Activated naive CD8-positive, alpha-beta T cell (primary cell): Measurements from ENCODE around the gene RNF111.
"Not testable (repeated sequence)": the region's sequence is repeated elsewhere in the genome, so short reads cannot be mapped to it uniquely, and the experiment has no call there.

ENCODE experiments used
- H3K27ac Mint-ChIP-seq: one replicate; pipeline ENCODE4 v1.8.0; 2021; ENCODE audit warnings: mixed read lengths
- H3K27me3 Mint-ChIP-seq: one replicate; pipeline ENCODE4 v1.8.0; 2021; ENCODE audit warnings: mixed read lengths
- H3K36me3 Mint-ChIP-seq: one replicate; pipeline ENCODE4 v1.8.0; 2021; ENCODE audit warnings: mixed read lengths
- H3K4me1 Mint-ChIP-seq: one replicate; pipeline ENCODE4 v1.8.0; 2021; ENCODE audit warnings: low read depth, mixed read lengths
- H3K4me3 Mint-ChIP-seq: one replicate; pipeline ENCODE4 v1.8.0; 2021; ENCODE audit warnings: mild to moderate bottlenecking, mixed read lengths
- H3K9me3 Mint-ChIP-seq: one replicate; pipeline ENCODE4 v1.8.0; 2021; ENCODE audit warnings: low read depth, mixed read lengths

RNF111 gene

GRCh38 chr15:59124261-59124660 is 136.8 kb downstream of the RNF111 start:
- Mint-ChIP-seq H3K4me3 (no peak overlapping the region), H3K4me1 (no peaks in the 10 kb centered on the region), H3K36me3 (peaks cover 1% of the 10 kb centered on the region), H3K9me3 (peaks cover 6% of the 10 kb centered on the region), H3K27ac (no peak overlapping the region), H3K27me3 (no peaks in the 10 kb centered on the region)

- H3K4me3 Mint-ChIP-seq, H3K27ac Mint-ChIP-seq, H3K4me1 Mint-ChIP-seq, H3K27me3 Mint-ChIP-seq: not testable (repeated sequence)
- H3K9me3 Mint-ChIP-seq = peaks cover 15% of the 10 kb centered on the region
- H3K36me3 Mint-ChIP-seq = peaks cover 11% of the 10 kb centered on the region
Observed at GRCh38 chr15:59125683-59126082, 138.2 kb downstream of the RNF111 start.

- H3K27ac Mint-ChIP-seq, H3K4me3 Mint-ChIP-seq, H3K27me3 Mint-ChIP-seq, H3K4me1 Mint-ChIP-seq: not testable (repeated sequence)
- H3K36me3 Mint-ChIP-seq = peaks cover 11% of the 10 kb centered on the region
- peaks cover 15% of the 10 kb centered on the region for H3K9me3 Mint-ChIP-seq
Observed at GRCh38 chr15:59127255-59127654, 139.8 kb downstream of the RNF111 start.

GRCh38 chr15:59131456-59131855 is 144.0 kb downstream of the RNF111 start:
- Mint-ChIP-seq H3K36me3 (peaks cover 11% of the 10 kb centered on the region), H3K9me3 (peaks cover 15% of the 10 kb centered on the region), H3K27me3 (no peaks in the 10 kb centered on the region), H3K4me1 (no peaks in the 10 kb centered on the region), H3K27ac (no peak overlapping the region), H3K4me3 (no peak overlapping the region)

- no peak overlapping the region for H3K27ac Mint-ChIP-seq
- H3K4me3 Mint-ChIP-seq = no peak overlapping the region
- no peaks in the 10 kb centered on the region for H3K27me3 Mint-ChIP-seq
- peaks cover 11% of the 10 kb centered on the region for H3K36me3 Mint-ChIP-seq
- no peaks in the 10 kb centered on the region for H3K4me1 Mint-ChIP-seq
- peaks cover 15% of the 10 kb centered on the region for H3K9me3 Mint-ChIP-seq
Observed at GRCh38 chr15:59131969-59132562, 144.6 kb downstream of the RNF111 start.

GRCh38 chr15:59133929-59134427 is 146.5 kb downstream of the RNF111 start:
- H3K9me3 Mint-ChIP-seq = peaks cover 11% of the 10 kb centered on the region
- H3K27me3 Mint-ChIP-seq = no peaks in the 10 kb centered on the region
- peaks cover 7% of the 10 kb centered on the region for H3K4me1 Mint-ChIP-seq
- no peak overlapping the region for H3K4me3 Mint-ChIP-seq
- peaks cover 11% of the 10 kb centered on the region for H3K36me3 Mint-ChIP-seq
- no peak overlapping the region for H3K27ac Mint-ChIP-seq

- Mint-ChIP-seq H3K36me3 (no peaks in the 10 kb centered on the region), H3K27me3 (no peaks in the 10 kb centered on the region), H3K27ac (no peak overlapping the region), H3K4me3 (no peak overlapping the region), H3K9me3 (no peaks in the 10 kb centered on the region), H3K4me1 (peaks cover 7% of the 10 kb centered on the region)
Observed at GRCh38 chr15:59137566-59137965, 150.1 kb downstream of the RNF111 start.

- no peaks in the 10 kb centered on the region for H3K36me3 Mint-ChIP-seq
- H3K4me1 Mint-ChIP-seq = peaks cover 7% of the 10 kb centered on the region
- no peaks in the 10 kb centered on the region for H3K9me3 Mint-ChIP-seq
- H3K27me3 Mint-ChIP-seq = no peaks in the 10 kb centered on the region
- no peak overlapping the region for H3K27ac Mint-ChIP-seq
- H3K4me3 Mint-ChIP-seq = no peak overlapping the region
Observed at GRCh38 chr15:59138243-59138642, 150.8 kb downstream of the RNF111 start.

- no peak overlapping the region for H3K27ac Mint-ChIP-seq
- H3K9me3 Mint-ChIP-seq = no peaks in the 10 kb centered on the region
- H3K36me3 Mint-ChIP-seq = no peaks in the 10 kb centered on the region
- H3K4me1 Mint-ChIP-seq = peaks cover 7% of the 10 kb centered on the region
- no peak overlapping the region for H3K4me3 Mint-ChIP-seq
- no peaks in the 10 kb centered on the region for H3K27me3 Mint-ChIP-seq
Observed at GRCh38 chr15:59140422-59141226, 153.2 kb downstream of the RNF111 start.

GRCh38 chr15:59143281-59143680 is 155.8 kb downstream of the RNF111 start:
- Mint-ChIP-seq H3K27ac (no peak overlapping the region), H3K4me1 (no peaks in the 10 kb centered on the region), H3K27me3 (no peaks in the 10 kb centered on the region), H3K36me3 (no peaks in the 10 kb centered on the region), H3K4me3 (no peak overlapping the region), H3K9me3 (no peaks in the 10 kb centered on the region)

GRCh38 chr15:59144594-59144993 is 157.1 kb downstream of the RNF111 start:
- not testable (repeated sequence) for H3K4me1 Mint-ChIP-seq, H3K9me3 Mint-ChIP-seq, H3K27me3 Mint-ChIP-seq, H3K36me3 Mint-ChIP-seq, H3K4me3 Mint-ChIP-seq, H3K27ac Mint-ChIP-seq
